ENCODE results near the gene TEKT1.
"Not testable (repeated sequence)": the region's sequence is repeated elsewhere in the genome, so short reads cannot be mapped to it uniquely, and the experiment has no call there.

Gene TEKT1

GRCh38 chr17:6815775-6816174 is 15.8 kb downstream of the TEKT1 start:
- DNase-seq (ENCODE audit: low read depth): no peak

- no peak for DNase-seq (ENCODE audit: low read depth)
These were observed 19.2 kb downstream of the TEKT1 start for GRCh38 chr17:6812295-6812694.

GRCh38 chr17:6811510-6811909 is 20.0 kb downstream of the TEKT1 start:
- DNase-seq (ENCODE audit: low read depth): no peak

- no peak for DNase-seq (ENCODE audit: low read depth)
These were observed 31.0 kb downstream of the TEKT1 start for GRCh38 chr17:6800422-6801027.

GRCh38 chr17:6799738-6800137 is 31.8 kb downstream of the TEKT1 start:
- DNase-seq (ENCODE audit: low read depth): no peak

- DNase-seq (ENCODE audit: low read depth): no peak
These were observed 33.7 kb downstream of the TEKT1 start for GRCh38 chr17:6797718-6798351.

- no peak for DNase-seq (ENCODE audit: low read depth)
These were observed 34.5 kb downstream of the TEKT1 start for GRCh38 chr17:6796887-6797490.

- DNase-seq (ENCODE audit: low read depth): no peak
These were observed 35.3 kb downstream of the TEKT1 start for GRCh38 chr17:6796017-6796886.

- no peak for DNase-seq (ENCODE audit: low read depth)
These were observed 37.6 kb downstream of the TEKT1 start for GRCh38 chr17:6793748-6794493.

- DNase-seq (ENCODE audit: low read depth): no peak
These were observed 42.4 kb downstream of the TEKT1 start for GRCh38 chr17:6789146-6789545.

GRCh38 chr17:6787081-6787693 is 44.3 kb downstream of the TEKT1 start:
- no peak for DNase-seq (ENCODE audit: low read depth)

- DNase-seq (ENCODE audit: low read depth): no peak
These were observed 44.9 kb downstream of the TEKT1 start for GRCh38 chr17:6786618-6787017.

GRCh38 chr17:6782244-6782643 is 49.3 kb downstream of the TEKT1 start:
- DNase-seq (ENCODE audit: low read depth): no peak

GRCh38 chr17:6780886-6781285 is 50.6 kb downstream of the TEKT1 start:
- DNase-seq (ENCODE audit: low read depth): no peak

- DNase-seq (ENCODE audit: low read depth): no peak
These were observed 51.5 kb downstream of the TEKT1 start for GRCh38 chr17:6780001-6780400.

GRCh38 chr17:6779411-6779810 is 52.1 kb downstream of the TEKT1 start:
- DNase-seq (ENCODE audit: low read depth): no peak

- no peak for DNase-seq (ENCODE audit: low read depth)
These were observed 55.6 kb downstream of the TEKT1 start, which contains the start of gene FBXO39 for GRCh38 chr17:6775871-6776405. Gene FBXO39 (plus strand): TSS chr17:6776215. CDS start chr17:6779869, 3,654 bp downstream.

- not testable (repeated sequence) for DNase-seq (ENCODE audit: low read depth)
These were observed 56.6 kb downstream of the TEKT1 start for GRCh38 chr17:6774906-6775305.

GRCh38 chr17:6772016-6772415 is 59.5 kb downstream of the TEKT1 start:
- no peak for DNase-seq (ENCODE audit: low read depth)

- DNase-seq (ENCODE audit: low read depth): no peak
These were observed 63.1 kb downstream of the TEKT1 start for GRCh38 chr17:6768447-6768846.

GRCh38 chr17:6761779-6762178 is 69.8 kb downstream of the TEKT1 start:
- no peak for DNase-seq (ENCODE audit: low read depth)

Measured in activated T-helper 9 cell treated with anti-CD3 and anti-CD28 coated beads, Interleukin-2, amount 50 U/mL, for 16 hours (primary cell).